Sigmoid colon (tissue), 7 donors: ENCODE data around the gene ZC3H13. TPM values are rescaled to one million over a fixed set of nuclear protein-coding genes. Genes with fewer than 3 reads are reported as not detected.

Source experiments
- DNase-seq: peaks from one replicate; pipeline ENCODE4 v3.0.0-alpha.2; 2019
- H3K27ac ChIP-seq, 4 donors: fragments of 200-600 bp; sonication (generic); one replicate each; pipeline ENCODE4 v1.5.1; 2016 to 2019; ENCODE audit warnings: mild to moderate bottlenecking in 1 of 4
- H3K27me3 ChIP-seq, 3 donors: fragments of 200-600 bp; sonication (generic); one replicate each; pipeline ENCODE4 v1.5.1; 2019; ENCODE audit warnings: mild to moderate bottlenecking in 1 of 3
- H3K36me3 ChIP-seq, 4 donors: fragments of 200-600 bp; sonication (generic); one replicate each; pipeline ENCODE4 v1.5.1; 2016 to 2019
- H3K4me1 ChIP-seq, 4 donors: fragments of 200-600 bp; sonication (generic); one replicate each; pipeline ENCODE4 v1.5.1; 2017 to 2019
- H3K4me3 ChIP-seq, 4 donors: fragments of 200-600 bp; sonication (generic); one replicate each; pipeline ENCODE4 v1.5.1; 2017 to 2019; ENCODE audit warnings: mild to moderate bottlenecking in 2 of 4, moderate library complexity in 1 of 4
- H3K9me3 ChIP-seq, 4 donors: fragments of 200-600 bp in 3 of 4; sonication (generic) in 3 of 4; one replicate each; pipeline versions ENCODE4 v1.5.1 to v1.6.1; 2013 to 2019
- EP300 ChIP-seq, 4 donors: sonication (generic); formaldehyde crosslinking; IDR thresholded peaks; one replicate each; pipeline ENCODE4 v1.6.1; 2017; ENCODE audit warnings: antibody characterized with exemption in 4 of 4
- POLR2A ChIP-seq, 2 donors: fragments of 450-650 bp; IDR thresholded peaks; one replicate each; pipeline ENCODE4 v1.6.1; 2016; ENCODE audit warnings: antibody characterized with exemption in 2 of 2, mild to moderate bottlenecking in 2 of 2, moderate library complexity in 2 of 2
- POLR2AphosphoS5 ChIP-seq, 4 donors: sonication (generic); formaldehyde crosslinking; IDR thresholded peaks; one replicate each; pipeline ENCODE4 v1.6.1; 2017; ENCODE audit warnings: antibody characterized with exemption in 4 of 4
- WGBS, 2 donors: extraction: QIAGEN DNeasy Blood & Tissue Kit; methylation state at CpG; one replicate each; pipeline ENCODE4 v1.1.7; 2013; 5-methylcytosine and 5-hydroxymethylcytosine counted together
- intact Hi-C: fragments of 100-400 bp; cut with DNase I; formaldehyde crosslinking; loops from one replicate; pipeline ENCODE4 v1.15.1; 2023
- polyA plus RNA-seq, 3 donors: library from polyadenylated mRNA; stranded (reverse); fragments of 200-250 nt; gene quantifications; one replicate each; pipeline ENCODE4 v1.2.3, GENCODE V29; 2013
- total RNA-seq, 4 donors: library from RNA; depleted of rRNA; stranded (reverse); fragments of >200 nt; gene quantifications; one replicate each; pipeline ENCODE4 v1.1.0, GENCODE V29; 2016
- TF ChIP-seq, protein P1 (sequence below), 4 experiments: fragments of 450-650 bp in 3 of 4; fragments of 200-600 bp in 1 of 4; IDR thresholded peaks; one replicate each; pipeline ENCODE4 v1.5.1; 2016 to 2019; ENCODE audit warnings: antibody characterized with exemption in 4 of 4, mild to moderate bottlenecking in 3 of 4, moderate library complexity in 2 of 4
- donor health status: healthy with polysubstance abuse.
- donor health status: Bipolar disorder and iron deficiency.
- donor health status: healthy.

Gene ZC3H13
- total and polyA plus RNA-seq, 7 donors, result 5.8 to 45.3 (median 30.9) TPM

GRCh38 chr13:46022481-46022880 lies 30.1 kb downstream of the ZC3H13 start:
- intact Hi-C loops, result no loop called here
- no peak for TF ChIP-seq EP300 (IDR thresholded peaks at IDR 0.05)
- no peak for TF ChIP-seq POLR2A (IDR thresholded peaks at IDR 0.05)
- TF ChIP-seq, protein P1, sequence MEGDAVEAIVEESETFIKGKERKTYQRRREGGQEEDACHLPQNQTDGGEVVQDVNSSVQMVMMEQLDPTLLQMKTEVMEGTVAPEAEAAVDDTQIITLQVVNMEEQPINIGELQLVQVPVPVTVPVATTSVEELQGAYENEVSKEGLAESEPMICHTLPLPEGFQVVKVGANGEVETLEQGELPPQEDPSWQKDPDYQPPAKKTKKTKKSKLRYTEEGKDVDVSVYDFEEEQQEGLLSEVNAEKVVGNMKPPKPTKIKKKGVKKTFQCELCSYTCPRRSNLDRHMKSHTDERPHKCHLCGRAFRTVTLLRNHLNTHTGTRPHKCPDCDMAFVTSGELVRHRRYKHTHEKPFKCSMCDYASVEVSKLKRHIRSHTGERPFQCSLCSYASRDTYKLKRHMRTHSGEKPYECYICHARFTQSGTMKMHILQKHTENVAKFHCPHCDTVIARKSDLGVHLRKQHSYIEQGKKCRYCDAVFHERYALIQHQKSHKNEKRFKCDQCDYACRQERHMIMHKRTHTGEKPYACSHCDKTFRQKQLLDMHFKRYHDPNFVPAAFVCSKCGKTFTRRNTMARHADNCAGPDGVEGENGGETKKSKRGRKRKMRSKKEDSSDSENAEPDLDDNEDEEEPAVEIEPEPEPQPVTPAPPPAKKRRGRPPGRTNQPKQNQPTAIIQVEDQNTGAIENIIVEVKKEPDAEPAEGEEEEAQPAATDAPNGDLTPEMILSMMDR (IDR thresholded peaks at IDR 0.05), result no peak
- DNase-seq, result no peak
- no peaks in the 10 kb centered on the region for H3K9me3 ChIP-seq
- WGBS, 2 donors, result 95% methylated on average over 2 of the region's 2 CpGs
- H3K36me3 ChIP-seq, result peaks cover 0 to 41% (median 9%) of the 10 kb centered on the region in 4 donors
- no peak overlapping the region for H3K4me3 ChIP-seq
- no peak overlapping the region for H3K27ac ChIP-seq
- H3K27me3 ChIP-seq, result no peaks in the 10 kb centered on the region
- H3K4me1 ChIP-seq, result no peaks in the 10 kb centered on the region

DNA sequence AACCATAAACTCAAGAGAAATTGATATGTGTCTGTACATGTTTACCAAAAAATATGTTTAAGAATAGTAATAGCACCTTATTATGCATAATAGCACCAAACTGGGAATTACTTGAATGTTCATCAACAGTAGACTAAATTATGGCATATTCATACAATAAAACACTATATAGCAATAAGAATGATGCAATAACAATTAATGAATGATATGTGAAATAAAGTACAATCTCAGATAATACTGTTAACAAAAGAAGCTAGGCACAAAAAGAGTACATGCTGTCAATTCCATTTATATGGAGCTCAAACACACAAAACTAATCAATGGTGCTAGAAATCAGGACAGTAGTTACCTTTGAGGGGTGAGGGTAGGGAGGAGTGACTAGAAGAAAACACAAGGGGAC lies 36.3 kb downstream of the ZC3H13 start:
- TF ChIP-seq POLR2A (IDR thresholded peaks at IDR 0.05) (no peak), POLR2AphosphoS5 (IDR thresholded peaks at IDR 0.05) (no peak), EP300 (IDR thresholded peaks at IDR 0.05) (no peak)
- TF ChIP-seq, protein P1 (IDR thresholded peaks at IDR 0.05), result no peak
- Histone ChIP-seq H3K4me3 (no peak overlapping the region), H3K9me3 (no peaks in the 10 kb centered on the region), H3K27ac (no peak overlapping the region), H3K4me1 (no peaks in the 10 kb centered on the region), H3K36me3 (peaks cover 0 to 79% (median 15%) of the 10 kb centered on the region in 4 donors), H3K27me3 (no peaks in the 10 kb centered on the region)
- DNase-seq, result no peak
- intact Hi-C loops, result no loop called here

DNA sequence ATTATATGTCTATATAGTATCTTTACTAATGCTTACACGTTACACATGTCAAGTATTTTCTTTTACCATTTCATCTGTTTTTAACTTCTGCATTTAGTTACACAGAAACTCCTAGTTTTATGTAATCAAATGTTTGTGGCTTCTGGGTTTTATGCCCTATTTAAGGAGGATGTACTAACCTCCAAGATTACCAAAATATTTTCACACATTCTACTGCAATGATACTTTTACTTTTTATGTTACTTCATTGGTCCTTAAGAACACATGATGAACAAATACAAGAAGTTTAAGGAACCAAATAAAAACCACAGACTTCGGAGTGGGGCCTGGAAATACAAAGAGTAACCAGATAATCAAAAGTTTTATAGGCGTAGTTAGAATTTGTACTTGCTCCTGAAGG lies 37.2 kb downstream of the ZC3H13 start:
- no peak for DNase-seq
- intact Hi-C loops, result no loop called here
- no peak overlapping the region for H3K4me3 ChIP-seq
- no peaks in the 10 kb centered on the region for H3K9me3 ChIP-seq
- 78 to 82% methylated on average over 3 of the region's 3 CpGs for WGBS, 2 donors
- no peak overlapping the region for H3K27ac ChIP-seq
- H3K36me3 ChIP-seq, result peaks cover 0 to 85% (median 19%) of the 10 kb centered on the region in 4 donors
- no peaks in the 10 kb centered on the region for H3K27me3 ChIP-seq
- TF ChIP-seq POLR2A (IDR thresholded peaks at IDR 0.05) (no peak), POLR2AphosphoS5 (IDR thresholded peaks at IDR 0.05) (no peak)
- no peaks in the 10 kb centered on the region for H3K4me1 ChIP-seq

DNA sequence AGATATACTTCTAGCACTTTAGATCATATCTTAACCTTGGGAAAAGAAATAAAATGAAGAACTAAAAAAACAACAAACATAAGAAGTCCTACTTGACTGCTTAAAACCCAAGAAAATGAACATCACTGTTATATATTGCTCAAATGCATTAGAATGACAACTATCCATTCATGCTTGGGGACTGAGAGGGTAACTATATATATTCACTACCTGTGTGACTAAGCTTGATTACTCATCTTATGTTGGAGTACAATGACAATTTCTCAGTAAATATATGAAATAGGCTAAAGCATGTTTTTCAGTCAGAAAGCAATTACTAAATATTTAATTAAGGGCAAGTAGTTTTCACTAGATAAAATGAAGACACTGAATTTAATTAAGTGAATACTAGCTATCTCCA lies 40.1 kb downstream of the ZC3H13 start:
- Histone ChIP-seq H3K27ac (no peak overlapping the region), H3K4me3 (no peak overlapping the region), H3K4me1 (no peaks in the 10 kb centered on the region), H3K36me3 (peaks cover 0 to 87% (median 16%) of the 10 kb centered on the region in 4 donors), H3K27me3 (no peaks in the 10 kb centered on the region), H3K9me3 (no peaks in the 10 kb centered on the region)
- TF ChIP-seq POLR2AphosphoS5 (IDR thresholded peaks at IDR 0.05) (no peak), POLR2A (IDR thresholded peaks at IDR 0.05) (no peak), EP300 (IDR thresholded peaks at IDR 0.05) (no peak)
- TF ChIP-seq, protein P1 (IDR thresholded peaks at IDR 0.05), result no peak
- intact Hi-C loops, result no loop called here
- DNase-seq, result no peak

DNA sequence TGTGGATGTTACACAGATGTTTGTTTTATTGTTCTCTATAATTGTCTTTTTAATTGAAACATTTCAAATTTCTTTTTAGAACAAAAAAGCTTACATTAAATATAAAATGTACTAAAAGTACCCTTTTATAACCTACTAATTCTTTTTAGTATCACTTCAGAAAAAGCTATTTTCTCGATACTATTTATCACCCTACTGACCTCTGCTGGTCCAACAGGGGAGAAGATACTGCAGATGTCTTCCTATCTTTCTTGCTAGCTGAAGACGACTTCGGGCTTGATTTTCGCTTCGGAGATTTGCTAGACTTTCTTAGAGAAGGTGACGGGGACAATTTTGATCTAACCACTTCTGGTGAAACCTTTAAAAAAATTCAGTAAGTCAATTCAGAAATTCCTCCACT lies 42.4 kb downstream of the ZC3H13 start:
- peaks cover 0 to 84% (median 12%) of the 10 kb centered on the region in 4 donors for H3K36me3 ChIP-seq
- TF ChIP-seq POLR2A (IDR thresholded peaks at IDR 0.05) (no peak), EP300 (IDR thresholded peaks at IDR 0.05) (no peak), POLR2AphosphoS5 (IDR thresholded peaks at IDR 0.05) (no peak)
- TF ChIP-seq, protein P1 (IDR thresholded peaks at IDR 0.05), result no peak
- DNase-seq, result no peak
- 91 to 95% methylated on average over 6 of the region's 6 CpGs for WGBS, 2 donors
- H3K27ac ChIP-seq, result no peak overlapping the region
- no peaks in the 10 kb centered on the region for H3K4me1 ChIP-seq
- H3K27me3 ChIP-seq, result no peaks in the 10 kb centered on the region
- H3K9me3 ChIP-seq, result no peaks in the 10 kb centered on the region
- H3K4me3 ChIP-seq, result no peak overlapping the region
- intact Hi-C loops, result no loop called here
